HG02943 (cell line): ENCODE results near the gene GBP1.
"Not testable (repeated sequence)": the region's sequence is repeated elsewhere in the genome, so short reads cannot be mapped to it uniquely, and the experiment has no call there.

Experiments used
- ATAC-seq: cut with Tn5 transposase; IDR thresholded peaks from one replicate; pipeline ENCODE4 v1.9.1; 2021; ENCODE audit warnings: mild to moderate bottlenecking, low read depth, moderate library complexity; ENCODE audit not compliant: unreplicated experiment

Gene GBP1

DNA sequence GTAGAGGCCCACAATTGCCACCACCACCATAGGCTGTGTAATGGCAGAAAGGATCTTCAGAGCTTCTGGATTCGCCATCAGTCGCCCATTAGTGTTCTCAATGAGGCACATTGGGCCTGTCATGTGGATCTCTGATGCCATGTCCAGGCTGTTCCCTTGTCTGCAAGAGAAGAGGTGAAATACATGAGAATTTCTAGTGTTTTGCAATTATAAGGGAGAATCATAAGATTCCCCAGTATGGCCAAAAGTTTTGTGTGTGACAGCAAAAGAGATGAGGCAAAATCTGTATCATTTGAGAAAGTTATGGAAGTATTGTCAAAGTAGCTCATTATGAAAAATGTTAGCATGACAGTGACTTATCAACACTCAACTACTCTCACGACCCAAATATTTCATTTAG lies 1.9 kb downstream of the GBP1 start:
- ATAC-seq, result no peak

DNA sequence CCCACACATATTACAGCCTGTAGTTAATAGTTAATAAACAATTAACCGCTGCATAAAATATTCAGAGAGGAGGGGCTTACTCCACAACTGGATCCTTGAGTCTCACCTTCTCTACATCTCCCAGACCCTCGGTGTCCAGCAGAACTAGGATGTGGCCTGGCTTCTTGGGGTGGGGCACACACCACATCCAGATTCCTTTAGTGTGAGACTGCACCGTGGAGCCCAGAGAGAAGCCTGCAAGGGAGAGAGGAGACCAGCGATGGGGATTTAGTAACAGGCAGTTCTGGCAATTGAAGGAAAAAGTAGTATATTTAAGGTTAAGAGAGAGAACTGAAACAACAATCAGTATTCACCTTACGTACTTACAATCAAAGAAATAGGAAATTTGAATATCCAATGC lies 4.9 kb downstream of the GBP1 start:
- no peak for ATAC-seq

DNA sequence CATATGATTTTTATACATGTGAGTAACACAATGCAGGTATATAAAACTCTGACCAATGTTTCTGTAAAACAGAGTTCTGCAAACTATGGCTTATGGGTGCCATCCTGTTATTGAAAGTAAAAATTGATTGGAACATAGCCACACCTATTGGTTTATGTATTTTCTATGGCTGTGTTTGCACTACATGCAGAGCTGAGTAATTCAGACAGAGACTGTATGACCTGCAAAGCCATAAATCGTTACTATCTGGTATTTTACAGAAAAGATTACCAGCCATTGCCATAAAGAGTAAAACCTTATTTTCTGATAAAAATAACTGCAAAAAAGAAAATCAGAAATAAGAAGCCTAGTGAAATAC lies 13.1 kb downstream of the GBP1 start:
- ATAC-seq, result no peak

DNA sequence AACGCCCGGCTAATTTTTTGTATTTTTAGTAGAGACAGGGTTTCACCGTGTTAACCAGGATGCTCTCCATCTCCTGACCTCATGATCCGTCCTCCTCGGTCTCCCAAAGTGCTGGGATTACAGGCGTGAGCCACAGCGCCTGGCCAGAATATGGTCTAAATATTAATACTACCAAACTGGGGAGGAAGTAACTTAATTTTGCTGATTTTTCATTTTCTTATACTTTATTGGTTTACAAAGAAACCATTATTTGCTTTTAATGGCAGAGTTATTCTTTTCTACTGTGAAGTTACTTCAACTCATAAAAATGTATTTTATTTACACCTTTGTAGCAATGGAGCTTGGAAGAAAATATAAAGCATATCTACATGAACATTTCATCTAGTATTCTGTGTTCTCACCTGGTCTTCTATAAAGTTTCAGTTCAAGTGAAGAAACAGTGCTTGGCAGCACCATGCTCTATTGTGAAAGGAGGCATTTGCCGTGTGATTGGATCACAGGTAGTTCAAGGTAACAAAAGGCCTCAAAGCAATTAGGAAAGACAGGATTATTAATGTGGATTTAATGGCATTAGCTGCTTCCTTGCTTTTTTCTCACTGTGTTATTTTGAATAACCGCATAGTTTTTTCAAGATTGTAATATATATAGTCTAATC lies 13.6 kb downstream of the GBP1 start:
- ATAC-seq, result no peak

DNA sequence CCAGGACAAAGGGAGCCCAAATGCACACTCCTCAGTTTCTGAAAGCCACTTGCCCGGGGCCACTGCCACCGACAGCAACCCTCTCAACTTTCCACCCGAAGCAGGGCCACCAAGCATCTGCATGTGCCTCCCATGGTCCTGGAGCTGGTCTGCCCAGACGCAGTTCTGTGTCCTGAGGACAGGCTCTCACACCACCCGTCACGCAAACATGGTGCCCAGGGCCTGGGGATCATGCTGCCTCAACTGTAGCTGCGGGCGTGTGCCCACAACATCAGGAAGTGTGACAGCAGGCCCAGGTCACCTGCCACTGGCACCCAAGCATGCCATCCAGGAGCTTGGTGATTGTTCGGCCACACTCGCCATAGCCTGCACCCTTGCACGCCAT lies 14.4 kb downstream of the GBP1 start:
- no peak for ATAC-seq

DNA sequence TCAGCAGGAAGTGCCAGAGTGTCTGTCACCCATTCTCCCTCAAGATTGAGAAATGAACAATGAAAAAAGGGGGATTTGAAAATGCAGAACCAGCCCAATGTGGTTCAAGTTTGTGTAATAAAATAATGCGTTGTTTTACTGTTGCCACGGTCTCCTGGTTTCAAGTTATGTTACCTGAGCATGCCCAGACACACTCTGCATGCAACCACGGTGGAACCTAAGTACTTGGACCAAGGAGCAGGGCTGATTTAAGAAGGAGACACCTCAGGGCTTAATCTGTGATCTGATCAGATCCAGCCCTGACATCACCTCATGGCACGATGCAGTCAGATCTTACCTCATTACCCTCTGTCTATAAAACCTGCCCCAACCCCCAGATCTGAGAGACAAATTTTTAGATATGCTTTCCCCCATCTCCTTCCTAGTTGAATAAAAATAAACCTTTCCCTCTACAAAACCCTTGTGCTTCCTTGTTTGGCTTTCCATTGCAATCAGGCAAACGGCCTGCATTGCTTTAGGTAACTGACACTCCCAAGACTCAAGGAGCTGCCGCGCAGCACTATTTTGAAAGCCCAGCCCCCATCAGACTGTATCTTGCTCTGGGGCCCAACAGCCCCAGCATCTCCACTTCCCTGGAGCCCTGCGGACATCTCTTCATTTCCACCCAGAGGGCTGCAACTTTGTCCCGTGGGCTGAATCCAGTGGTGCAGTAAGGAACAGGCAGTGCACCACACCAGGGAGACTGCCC lies 14.9 kb downstream of the GBP1 start:
- ATAC-seq, result not testable (repeated sequence)

DNA sequence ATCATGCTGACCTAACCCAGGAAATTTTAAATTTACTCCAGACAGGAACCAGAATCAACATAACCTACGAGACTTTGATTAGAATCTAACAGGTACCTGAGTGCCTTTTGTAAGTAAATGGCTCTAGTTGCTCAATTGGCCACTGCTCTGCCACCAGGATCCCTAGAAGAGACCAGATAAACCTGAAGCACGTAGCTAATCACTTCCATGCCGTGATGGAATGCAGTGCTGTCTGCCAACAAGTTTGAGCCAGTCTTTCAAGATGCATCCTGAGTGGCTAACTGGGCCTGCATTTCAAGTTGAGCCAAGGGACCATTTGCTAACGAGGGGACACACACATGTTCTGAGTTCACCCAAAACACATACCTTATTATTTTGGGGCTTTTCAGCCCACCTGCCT lies 15.8 kb downstream of the GBP1 start:
- ATAC-seq, result not testable (repeated sequence)

DNA sequence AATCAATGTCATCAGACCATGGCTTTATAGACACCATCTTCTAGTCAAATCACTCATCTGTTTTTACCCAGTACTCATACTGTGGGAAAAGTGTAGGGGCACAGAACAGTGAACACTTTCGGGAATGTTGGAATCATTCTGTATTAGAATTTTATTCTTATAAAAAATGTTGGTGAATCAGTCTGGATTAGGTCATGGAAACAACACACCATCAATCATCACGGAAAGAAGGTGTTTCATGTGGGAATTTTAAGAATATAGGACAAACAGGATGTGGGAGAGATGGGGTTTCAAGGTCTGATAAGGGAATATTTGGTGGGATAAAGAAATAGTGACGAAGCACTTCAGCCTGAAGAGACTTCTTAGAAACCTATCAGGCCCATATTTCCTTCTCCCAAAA lies 17.3 kb downstream of the GBP1 start:
- ATAC-seq, result no peak

DNA sequence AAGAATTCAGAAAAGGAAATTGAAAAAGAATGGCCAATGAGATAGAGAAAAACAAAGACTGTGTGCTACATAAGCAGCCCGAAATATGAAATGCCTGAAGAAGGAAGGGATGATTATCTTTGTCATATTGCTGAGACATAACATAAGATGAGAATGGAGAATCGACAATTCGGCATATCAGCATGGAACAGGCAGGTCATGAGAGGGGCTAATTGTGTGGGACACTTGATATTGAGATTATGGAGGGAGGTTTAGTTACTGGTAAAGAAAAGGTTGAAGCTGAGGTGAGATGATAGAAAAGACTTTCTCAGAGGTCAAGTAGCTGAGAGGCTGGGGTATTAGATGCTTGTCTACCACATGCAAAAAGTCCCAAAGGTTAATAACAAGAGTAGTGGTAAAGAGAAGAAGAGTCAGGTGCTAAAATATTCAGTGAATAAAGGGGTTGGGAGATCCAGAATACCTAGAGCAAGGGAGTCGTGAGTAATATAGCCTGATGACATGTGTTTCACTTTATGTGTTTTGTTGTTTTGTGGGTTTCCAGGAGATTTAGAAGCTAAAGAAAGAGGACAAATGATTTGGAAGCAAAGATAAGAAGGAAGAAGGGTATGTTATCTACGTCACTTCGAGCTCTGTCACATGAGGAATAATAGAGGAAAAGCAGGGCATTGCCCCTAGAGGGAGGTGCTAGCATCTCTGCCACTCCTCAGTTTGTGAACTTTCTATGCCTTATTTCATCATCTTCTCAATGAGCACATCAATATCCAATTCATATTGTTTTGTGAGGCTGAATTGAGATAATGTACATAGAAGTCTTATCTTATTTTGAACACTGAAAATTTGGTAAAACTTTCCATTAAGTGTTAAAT lies 18.5 kb downstream of the GBP1 start:
- ATAC-seq, result not testable (repeated sequence)

DNA sequence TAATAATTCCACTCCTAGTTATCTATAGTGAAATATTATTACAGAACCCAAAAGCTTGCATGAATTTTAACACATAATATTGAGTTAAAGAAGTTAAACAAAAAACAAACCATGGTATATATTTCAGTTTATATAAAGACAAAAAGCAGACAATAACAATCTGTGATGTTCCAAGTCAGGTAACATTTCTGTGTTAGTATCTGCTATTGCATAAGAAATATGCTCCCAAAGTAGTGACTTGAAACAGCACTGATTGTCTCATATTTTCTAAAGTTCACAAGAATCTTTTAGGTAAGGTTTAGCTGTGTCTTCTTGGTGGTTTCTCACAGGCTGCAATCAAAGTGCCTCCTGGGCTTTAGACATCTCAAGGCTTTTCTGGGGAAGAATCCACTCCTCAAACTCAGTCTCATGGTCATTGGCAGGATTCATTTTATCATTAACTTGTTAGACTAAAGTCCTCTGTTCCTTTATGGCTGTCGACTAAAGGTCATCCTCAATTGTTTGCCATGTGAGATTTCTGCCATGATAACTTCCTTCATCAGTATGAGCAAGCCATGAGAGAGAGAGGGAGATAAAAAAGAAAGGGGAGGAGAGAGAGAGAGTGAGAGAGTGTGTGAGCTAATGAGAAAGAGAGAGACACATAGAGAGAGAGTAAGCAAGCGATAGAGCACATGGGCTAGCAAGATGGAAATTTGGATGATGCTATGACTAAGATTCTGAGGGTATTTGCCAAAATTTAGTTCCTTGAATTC lies 19.9 kb downstream of the GBP1 start:
- no peak for ATAC-seq

DNA sequence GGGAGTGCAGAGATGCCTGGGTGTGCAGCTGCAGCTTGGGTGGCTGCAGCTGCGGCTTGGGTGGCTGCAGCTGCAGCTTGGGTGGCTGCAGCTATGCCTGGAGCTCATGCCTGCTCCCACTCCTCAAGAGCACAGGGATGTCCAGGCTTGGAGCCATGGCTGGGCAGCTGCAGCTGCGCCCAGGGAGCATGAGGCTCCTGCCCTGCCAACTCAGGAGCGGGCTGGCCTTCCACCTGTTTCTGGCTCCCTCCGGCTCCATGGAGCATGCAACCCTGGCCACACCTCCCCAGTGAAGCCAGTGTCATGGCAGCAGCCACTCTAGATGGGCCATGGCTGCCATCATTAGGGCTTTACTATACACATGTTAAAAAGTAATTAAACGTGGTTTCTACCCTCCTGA lies 21.1 kb downstream of the GBP1 start:
- ATAC-seq, result no peak

DNA sequence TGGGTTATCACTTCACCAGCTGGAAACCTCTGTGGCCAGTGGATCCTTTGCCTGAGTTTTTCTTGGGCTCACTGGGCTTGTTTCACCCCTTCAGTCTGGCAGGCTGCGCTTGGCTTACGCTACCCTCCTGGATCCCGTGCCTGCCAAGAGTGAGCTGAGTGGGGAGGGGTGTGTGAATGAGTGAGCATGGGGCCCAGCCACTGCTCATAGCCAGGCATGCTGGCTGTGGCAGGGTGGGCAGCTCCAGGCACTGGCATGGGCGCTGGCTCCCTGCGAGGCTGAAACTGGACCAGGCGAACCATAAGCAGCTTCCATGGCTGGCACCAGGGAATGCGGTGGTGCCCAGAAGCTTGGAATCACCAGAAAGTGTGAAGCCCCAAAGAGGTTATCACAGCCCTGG lies 22.5 kb downstream of the GBP1 start:
- ATAC-seq, result no peak

DNA sequence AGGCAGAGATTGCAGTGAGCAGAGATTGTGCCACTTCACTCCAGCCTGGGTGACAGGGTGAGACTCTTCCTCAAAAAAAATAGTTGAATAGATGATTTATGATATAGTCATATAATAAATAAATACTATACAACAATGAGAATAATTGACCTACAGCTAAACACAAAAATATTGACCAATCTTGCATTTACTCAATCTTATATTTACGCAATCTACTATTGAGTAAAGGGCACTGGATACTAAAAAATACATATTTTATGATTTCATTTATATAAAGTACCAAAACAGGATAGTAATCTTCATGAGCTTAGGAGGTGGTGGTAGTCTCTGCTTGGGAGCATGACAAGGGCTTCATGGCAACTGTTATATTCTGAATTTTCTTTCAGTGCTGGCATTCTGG lies 23.3 kb downstream of the GBP1 start:
- no peak for ATAC-seq

DNA sequence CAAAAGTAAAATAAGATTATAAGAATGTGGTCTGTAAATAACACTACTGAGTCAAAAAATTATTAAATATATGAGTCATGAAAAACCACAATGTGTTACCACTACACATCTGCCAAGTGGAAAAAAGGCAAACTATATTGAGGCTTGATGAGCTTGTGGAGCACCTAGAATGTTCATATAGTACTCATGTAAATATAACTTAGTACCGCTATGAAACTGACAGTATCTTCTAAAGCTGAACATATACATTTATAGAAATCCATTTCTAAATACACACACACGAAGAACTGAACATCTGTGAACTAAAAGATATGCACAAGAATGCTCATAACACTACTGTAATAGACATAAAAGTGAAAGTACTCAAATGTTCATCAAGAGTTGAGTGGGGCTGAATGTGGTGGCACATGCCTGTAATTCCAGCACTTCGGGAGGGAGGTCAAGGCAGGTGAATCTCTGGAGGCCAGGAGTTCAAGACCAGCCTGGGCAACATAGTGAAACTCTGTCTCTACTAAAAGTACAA lies 23.8 kb downstream of the GBP1 start:
- peak; percentile 87 for ATAC-seq

DNA sequence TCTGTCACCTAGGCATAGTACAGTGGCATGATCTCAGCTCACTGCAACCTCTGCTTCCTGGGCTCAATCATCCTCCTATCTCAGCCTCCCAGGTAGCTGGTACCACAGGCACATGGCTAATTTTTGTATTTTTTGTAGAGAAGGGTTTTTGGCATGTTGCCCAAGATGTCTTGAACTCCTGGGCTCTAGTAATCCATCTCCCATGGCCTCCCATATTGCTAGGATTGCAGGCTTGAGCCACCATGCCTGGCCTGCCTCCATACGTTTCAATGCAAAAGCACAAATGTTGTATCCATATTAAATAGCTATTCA lies 24.7 kb downstream of the GBP1 start:
- ATAC-seq, result no peak

DNA sequence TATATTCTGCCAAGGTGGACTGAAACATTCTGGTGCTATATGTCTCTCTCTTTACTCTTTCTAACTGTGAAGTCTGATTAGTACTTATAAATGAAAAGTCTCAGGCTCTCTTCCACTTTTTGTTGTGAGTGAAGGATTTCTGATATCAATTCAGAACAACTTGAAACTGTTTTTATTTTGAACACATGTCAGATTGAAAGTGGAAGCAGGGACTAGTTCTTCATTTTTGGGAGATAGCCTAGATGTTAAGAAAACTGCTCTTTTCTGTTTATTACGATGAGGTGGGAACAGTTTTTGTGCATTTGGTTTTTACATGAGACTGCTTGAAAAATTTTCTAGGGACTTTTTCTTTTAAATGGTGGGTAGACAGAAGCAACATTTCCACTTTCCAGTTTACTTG lies 27.8 kb downstream of the GBP1 start:
- no peak for ATAC-seq

DNA sequence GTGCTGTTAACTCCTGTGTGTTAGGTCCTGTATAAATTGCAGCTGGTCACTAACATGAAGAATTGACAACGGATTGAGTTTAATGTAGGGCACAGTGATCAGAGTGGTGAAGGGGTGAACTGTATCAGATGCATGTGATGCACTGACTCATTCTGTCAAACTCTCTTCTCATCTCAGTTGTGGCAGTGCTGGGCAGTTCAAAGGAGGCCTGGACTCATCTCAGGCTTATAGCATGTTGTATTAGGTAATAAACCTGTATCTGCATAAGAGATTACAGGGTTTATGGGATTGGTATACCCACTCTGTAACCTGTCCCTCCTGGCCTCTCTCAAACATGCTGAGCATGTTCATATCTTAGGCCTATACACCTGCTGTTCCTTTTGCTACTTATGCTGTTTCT lies 29.9 kb downstream of the GBP1 start:
- no peak for ATAC-seq

DNA sequence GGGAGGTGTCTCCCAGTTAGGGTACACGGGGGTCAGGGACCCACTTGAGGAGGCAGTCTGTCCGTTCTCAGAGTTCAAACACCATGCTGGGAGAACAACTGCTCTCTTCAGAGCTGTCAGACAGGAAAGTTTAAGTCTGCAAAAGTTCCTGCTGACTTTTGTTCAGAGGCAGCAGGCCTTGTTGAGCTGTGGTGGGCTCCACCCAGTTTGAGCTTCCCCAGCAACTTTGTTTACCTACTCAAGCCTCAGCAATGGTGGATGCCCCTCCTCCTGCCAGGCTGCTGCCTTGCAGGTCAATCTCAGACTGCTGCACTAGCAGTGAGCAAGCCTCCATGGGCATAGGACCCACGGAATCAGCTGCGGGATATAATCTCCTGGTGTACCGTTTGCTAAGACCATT lies 31.0 kb downstream of the GBP1 start:
- ATAC-seq, result not testable (repeated sequence)

DNA sequence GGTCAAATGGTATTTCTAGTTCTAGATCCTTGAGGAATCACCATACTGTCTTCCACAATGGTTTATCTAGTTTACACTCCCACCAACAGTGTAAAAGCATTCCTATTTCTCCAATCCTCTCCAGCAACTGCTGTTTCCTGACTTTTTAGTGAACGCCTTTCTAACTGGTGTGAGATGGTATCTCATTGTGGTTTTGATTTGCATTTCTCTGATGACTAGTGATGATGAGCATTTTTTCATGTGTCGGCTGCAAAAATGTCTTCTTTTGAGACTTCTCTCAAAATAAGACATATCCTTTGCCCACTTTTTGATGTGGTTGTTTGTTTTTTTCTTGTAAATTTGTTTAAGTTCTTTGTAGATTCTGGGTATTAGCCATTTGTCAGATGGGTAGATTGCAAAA lies 36.0 kb downstream of the GBP1 start:
- ATAC-seq, result not testable (repeated sequence)

DNA sequence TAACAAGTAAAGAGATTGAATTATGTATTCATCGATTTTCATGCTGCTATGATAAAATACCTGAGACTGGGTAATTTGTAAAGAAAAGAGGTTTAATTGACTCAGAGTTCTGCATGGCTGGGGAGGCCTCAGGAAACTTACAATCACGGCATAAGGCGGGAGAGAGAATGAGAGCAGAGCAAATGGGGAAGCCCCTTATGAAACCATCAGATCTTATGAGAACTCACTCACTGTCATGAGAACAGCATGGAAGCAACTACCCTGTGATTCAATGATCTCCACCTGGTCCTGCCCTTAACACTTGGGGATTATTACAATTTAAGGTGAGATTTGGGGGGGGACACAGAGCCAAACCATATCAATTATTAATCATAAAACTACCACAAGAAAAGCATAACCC lies 39.1 kb downstream of the GBP1 start:
- no peak for ATAC-seq

DNA sequence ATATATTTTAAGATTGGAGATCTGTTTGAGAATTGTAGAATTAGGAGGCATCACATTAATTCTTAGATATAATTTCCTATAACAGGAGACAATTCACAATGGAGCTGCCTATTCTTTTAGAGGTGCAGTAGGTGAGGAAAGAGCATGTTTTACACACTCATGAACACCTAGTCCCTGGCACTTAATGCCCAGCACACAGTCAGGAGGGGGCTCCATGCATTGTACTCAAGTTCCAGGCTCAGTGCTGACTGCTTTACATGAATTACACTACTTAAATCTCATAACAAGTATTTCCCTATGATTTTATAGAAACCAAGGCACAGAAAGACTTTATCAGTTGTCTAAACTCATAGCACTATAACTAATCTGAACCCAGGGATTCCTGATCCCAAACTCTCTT lies 42.0 kb downstream of the GBP1 start:
- ATAC-seq, result no peak
